ENCODE data around the gene USP48.

- TF ChIP-seq, protein P1, sequence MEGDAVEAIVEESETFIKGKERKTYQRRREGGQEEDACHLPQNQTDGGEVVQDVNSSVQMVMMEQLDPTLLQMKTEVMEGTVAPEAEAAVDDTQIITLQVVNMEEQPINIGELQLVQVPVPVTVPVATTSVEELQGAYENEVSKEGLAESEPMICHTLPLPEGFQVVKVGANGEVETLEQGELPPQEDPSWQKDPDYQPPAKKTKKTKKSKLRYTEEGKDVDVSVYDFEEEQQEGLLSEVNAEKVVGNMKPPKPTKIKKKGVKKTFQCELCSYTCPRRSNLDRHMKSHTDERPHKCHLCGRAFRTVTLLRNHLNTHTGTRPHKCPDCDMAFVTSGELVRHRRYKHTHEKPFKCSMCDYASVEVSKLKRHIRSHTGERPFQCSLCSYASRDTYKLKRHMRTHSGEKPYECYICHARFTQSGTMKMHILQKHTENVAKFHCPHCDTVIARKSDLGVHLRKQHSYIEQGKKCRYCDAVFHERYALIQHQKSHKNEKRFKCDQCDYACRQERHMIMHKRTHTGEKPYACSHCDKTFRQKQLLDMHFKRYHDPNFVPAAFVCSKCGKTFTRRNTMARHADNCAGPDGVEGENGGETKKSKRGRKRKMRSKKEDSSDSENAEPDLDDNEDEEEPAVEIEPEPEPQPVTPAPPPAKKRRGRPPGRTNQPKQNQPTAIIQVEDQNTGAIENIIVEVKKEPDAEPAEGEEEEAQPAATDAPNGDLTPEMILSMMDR (conservative IDR thresholded peaks at IDR 0.05; ENCODE audit: low read length): no peak
- TF ChIP-seq EZH2phosphoT487 (IDR thresholded peaks at IDR 0.05; ENCODE audit: borderline replicate concordance): no peak
Observed at GRCh38 chr1:21641967-21642739, 140.8 kb downstream of the USP48 start.
